ENCODE results near the gene STS.

STS gene

GRCh38 chrX:7109838-7110793 is 37.4 kb upstream of the STS start:
- Histone ChIP-seq H3K4me2 (ENCODE audit: low read length) (peak overlapping the region; percentile 85), H3K9me2 (replicated peaks; ENCODE audit: control insufficient read depth, low read length) (no peaks in the 10 kb centered on the region), H4K20me1 (ENCODE audit: control insufficient read depth, insufficient read depth, low read depth, low read length) (no peaks in the 10 kb centered on the region), H3K36me3 (ENCODE audit: control insufficient read depth, low read length) (peaks cover 53% of the 10 kb centered on the region), H3K4me1 (ENCODE audit: control insufficient read depth, low read length) (peaks cover 72% of the 10 kb centered on the region), H3F3A (ENCODE audit: control insufficient read depth, insufficient read depth) (peaks cover 13% of the 10 kb centered on the region; the same call in 1 of the 2 replicates), H3K79me2 (ENCODE audit: control insufficient read depth, low read length) (peaks cover 69% of the 10 kb centered on the region), H3K27me3 (ENCODE audit: control insufficient read depth, low read length) (no peaks in the 10 kb centered on the region), H3K4me3 (ENCODE audit: low read length) (peak overlapping the region; percentile 66), H3K27ac (ENCODE audit: low read depth, low read length) (peak overlapping the region; percentile 98), H3K9me3 (ENCODE audit: control insufficient read depth, insufficient read depth, low read length) (no peaks in the 10 kb centered on the region)
- TF ChIP-seq CTCF (IDR thresholded peaks at IDR 0.05; ENCODE audit: low read depth, low read length, poor library complexity, severe bottlenecking), result no peak
- TF ChIP-seq EZH2phosphoT487 (IDR thresholded peaks at IDR 0.05; ENCODE audit: borderline replicate concordance, low read length), result no peak

GRCh38 chrX:7110821-7111276 is 36.7 kb upstream of the STS start:
- H3K9me2 ChIP-seq (replicated peaks; ENCODE audit: control insufficient read depth, low read length), result no peaks in the 10 kb centered on the region

GRCh38 chrX:7111518-7111917 is 36.0 kb upstream of the STS start:
- TF ChIP-seq EZH2phosphoT487 (IDR thresholded peaks at IDR 0.05; ENCODE audit: borderline replicate concordance, low read length), result no peak
- no peak for TF ChIP-seq CTCF (IDR thresholded peaks at IDR 0.05; ENCODE audit: low read depth, low read length, poor library complexity, severe bottlenecking)
- Histone ChIP-seq H3K9me3 (ENCODE audit: control insufficient read depth, insufficient read depth, low read length) (no peaks in the 10 kb centered on the region), H3K36me3 (ENCODE audit: control insufficient read depth, low read length) (peaks cover 55% of the 10 kb centered on the region), H3K79me2 (ENCODE audit: control insufficient read depth, low read length) (peaks cover 83% of the 10 kb centered on the region), H3K4me3 (ENCODE audit: low read length) (peak overlapping the region; percentile 62), H3K4me2 (ENCODE audit: low read length) (peak overlapping the region; percentile 85), H3F3A (ENCODE audit: control insufficient read depth, insufficient read depth) (peaks cover 13% of the 10 kb centered on the region; the same call in 1 of the 2 replicates), H3K27me3 (ENCODE audit: control insufficient read depth, low read length) (no peaks in the 10 kb centered on the region), H3K4me1 (ENCODE audit: control insufficient read depth, low read length) (peaks cover 86% of the 10 kb centered on the region), H4K20me1 (ENCODE audit: control insufficient read depth, insufficient read depth, low read depth, low read length) (no peaks in the 10 kb centered on the region), H3K9me2 (replicated peaks; ENCODE audit: control insufficient read depth, low read length) (no peaks in the 10 kb centered on the region), H3K27ac (ENCODE audit: low read depth, low read length) (peak overlapping the region; percentile 98)

More at GRCh38 chrX:7110821-7111276, 36.7 kb upstream of the STS start:
- peak overlapping the region; percentile 85 for H3K4me2 ChIP-seq (ENCODE audit: low read length)
- peak overlapping the region; percentile 98 for H3K27ac ChIP-seq (ENCODE audit: low read depth, low read length)
- H4K20me1 ChIP-seq (ENCODE audit: control insufficient read depth, insufficient read depth, low read depth, low read length), result no peaks in the 10 kb centered on the region
- H3K79me2 ChIP-seq (ENCODE audit: control insufficient read depth, low read length), result peaks cover 76% of the 10 kb centered on the region
- peaks cover 79% of the 10 kb centered on the region for H3K4me1 ChIP-seq (ENCODE audit: control insufficient read depth, low read length)
- H3K27me3 ChIP-seq (ENCODE audit: control insufficient read depth, low read length), result no peaks in the 10 kb centered on the region
- peaks cover 52% of the 10 kb centered on the region for H3K36me3 ChIP-seq (ENCODE audit: control insufficient read depth, low read length)
- peaks cover 13% of the 10 kb centered on the region; the same call in 1 of the 2 replicates for H3F3A ChIP-seq (ENCODE audit: control insufficient read depth, insufficient read depth)
- TF ChIP-seq EZH2phosphoT487 (IDR thresholded peaks at IDR 0.05; ENCODE audit: borderline replicate concordance, low read length), result no peak
- TF ChIP-seq CTCF (IDR thresholded peaks at IDR 0.05; ENCODE audit: low read depth, low read length, poor library complexity, severe bottlenecking), result no peak
- no peaks in the 10 kb centered on the region for H3K9me3 ChIP-seq (ENCODE audit: control insufficient read depth, insufficient read depth, low read length)
- H3K4me3 ChIP-seq (ENCODE audit: low read length), result peak overlapping the region; percentile 66

Measured in DOHH2 (cell line).